NT2/D1 (cell line): Measurements from ENCODE around the gene RASGRP2.

Experiments
- SUZ12 ChIP-seq: IDR thresholded peaks from 2 replicates; pipeline ENCODE4 v1.6.1; 2011; ENCODE audit not compliant: insufficient read length, insufficient read depth; ENCODE audit errors: extremely low read depth
- ZNF274 ChIP-seq: IDR thresholded peaks from 2 replicates; pipeline ENCODE4 v1.6.1; 2011; ENCODE audit warnings: mild to moderate bottlenecking, low read depth, low read length

DNA sequence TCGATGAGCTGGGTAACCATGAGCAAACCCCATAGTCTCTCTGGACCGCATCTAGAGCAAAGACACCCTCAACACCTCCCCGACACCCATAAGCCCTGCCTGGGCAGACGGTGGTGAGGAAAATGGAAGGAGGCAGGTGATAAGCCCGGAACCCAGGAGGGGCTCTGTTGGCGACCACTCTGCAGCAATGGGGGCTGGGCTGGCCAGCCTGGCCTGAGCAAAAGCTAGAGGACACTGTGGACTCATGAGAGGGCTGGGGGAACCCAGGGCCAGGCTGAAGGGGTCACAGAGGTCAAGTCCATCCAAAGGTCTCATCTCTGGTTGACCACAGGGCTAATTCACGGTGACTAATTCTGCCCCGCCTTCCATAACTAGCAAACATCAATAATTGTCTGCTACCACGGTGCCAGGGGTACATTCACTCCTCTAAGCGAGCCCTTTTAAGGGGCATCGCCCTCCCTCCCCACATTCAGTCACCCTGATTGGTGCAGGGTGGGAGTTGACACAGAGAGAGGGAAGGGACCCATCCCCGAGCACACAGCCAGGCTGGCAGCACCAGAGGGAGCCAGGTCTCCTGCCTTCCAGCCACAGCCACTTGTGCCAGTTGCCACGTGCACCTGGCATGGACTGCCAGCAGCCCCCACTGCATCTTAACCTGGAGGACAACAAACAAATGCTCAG, 11.9 kb upstream of the RASGRP2 start:
- no peak for TF ChIP-seq SUZ12
- TF ChIP-seq ZNF274: no peak
